GM21423 (cell line): Measurements from ENCODE around the gene KLC3.

Experiments used
- ATAC-seq: cut with Tn5 transposase; IDR thresholded peaks from one replicate; pipeline ENCODE4 v1.9.1; 2021; ENCODE audit warnings: mild to moderate bottlenecking, moderate library complexity; ENCODE audit not compliant: unreplicated experiment

The KLC3 gene

GRCh38 chr19:45368737-45369340, 28.3 kb downstream of the KLC3 start:
- no peak for ATAC-seq

DNA sequence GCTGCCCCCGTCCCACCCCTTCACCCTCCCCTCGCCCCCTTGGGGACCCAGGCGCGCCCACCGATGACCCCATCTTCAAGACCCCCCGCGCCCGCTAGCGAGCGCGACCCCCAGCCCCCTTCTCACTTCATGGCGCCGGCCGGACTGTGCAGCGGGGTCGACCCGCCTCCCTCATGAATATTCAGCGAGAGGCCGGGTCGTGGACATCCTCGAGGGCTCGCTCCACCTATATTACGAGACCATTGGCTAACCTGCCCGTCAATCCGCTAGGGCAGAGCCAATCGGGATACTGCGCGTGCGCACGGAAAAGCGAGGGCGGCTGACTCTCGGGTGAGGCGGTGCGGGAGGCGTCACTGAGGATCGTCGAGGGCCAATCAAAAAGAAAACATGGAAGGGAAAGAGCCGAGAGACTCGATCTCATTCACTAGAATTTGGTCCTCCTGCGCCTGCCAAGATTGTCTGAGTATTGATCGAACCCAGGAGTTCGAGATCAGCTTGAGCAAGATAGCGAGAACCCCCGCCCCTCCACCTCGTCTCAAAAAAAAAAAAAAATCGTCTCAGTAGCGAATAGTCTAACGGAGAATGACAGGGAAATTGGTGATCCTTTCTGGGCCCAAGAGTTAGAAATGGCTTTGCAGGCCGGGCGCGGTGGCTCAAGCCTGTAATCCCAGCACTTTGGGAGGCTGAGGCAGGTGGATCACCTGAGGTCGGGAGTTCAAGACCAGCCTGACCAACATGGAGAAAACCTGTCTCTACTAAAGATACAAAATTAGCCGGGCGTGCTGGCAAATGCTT, 30.1 kb downstream of the KLC3 start, which contains the start of gene ERCC2:
TSS of gene ERCC2 (minus strand) at position 164 of the 795 bp plus-strand sequence. CDS start at position 131, 33 bp downstream.
- peak; percentile 94 for ATAC-seq

DNA sequence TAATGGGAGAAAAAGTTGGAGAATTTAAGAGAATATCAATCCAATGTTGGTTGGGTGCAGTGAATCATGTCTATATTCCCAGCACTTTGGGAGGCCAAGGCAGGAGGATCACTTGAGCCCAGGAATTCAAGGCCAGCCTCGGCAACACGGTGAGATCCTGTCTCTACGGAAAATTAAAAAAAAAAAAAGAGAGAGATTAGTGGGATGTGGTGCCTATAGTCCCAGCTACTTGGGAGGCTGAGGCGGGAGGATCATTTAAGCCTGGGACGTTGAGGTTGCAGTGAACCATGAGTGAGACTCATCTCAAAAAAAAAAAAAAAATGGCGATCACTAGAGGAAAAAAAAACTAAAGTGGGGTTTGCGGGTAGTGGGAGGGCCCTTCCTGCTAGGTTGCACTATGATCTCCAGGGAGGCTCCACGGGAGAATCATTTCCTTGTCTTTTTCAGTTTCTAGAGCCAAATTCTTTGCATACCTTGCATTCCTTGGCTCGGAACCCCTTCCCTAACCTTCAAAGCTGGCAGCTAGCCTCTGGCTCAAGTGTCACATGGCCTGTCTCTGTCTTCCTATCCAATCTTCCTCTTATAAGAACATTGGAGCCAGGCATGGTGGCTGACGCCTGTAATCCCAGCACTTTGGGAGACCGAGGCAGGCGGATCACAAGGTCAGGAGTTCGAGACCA, 35.6 kb downstream of the KLC3 start:
- ATAC-seq = no peak

DNA sequence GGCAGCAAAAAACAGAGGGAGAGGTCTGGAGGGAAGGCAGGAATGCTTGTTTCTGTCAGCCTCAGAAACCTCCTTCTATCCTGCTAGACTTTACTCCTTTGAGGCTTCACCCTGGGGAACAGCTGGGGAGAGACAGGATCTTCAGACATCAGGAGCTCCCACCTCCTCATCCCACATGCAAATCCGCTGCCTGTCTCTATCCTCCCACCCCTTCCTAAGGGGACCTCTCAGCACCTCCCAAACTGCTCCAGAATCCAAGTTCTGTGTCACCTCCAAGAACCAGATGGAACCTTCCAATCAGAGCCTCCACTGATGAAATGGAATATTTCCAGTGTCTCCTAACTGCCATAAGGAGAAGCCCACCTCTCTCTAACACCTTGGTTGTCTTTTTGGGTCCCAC, 39.6 kb downstream of the KLC3 start:
- ATAC-seq = no peak

GRCh38 chr19:45382426-45382825, 41.9 kb downstream of the KLC3 start:
- ATAC-seq = no peak

DNA sequence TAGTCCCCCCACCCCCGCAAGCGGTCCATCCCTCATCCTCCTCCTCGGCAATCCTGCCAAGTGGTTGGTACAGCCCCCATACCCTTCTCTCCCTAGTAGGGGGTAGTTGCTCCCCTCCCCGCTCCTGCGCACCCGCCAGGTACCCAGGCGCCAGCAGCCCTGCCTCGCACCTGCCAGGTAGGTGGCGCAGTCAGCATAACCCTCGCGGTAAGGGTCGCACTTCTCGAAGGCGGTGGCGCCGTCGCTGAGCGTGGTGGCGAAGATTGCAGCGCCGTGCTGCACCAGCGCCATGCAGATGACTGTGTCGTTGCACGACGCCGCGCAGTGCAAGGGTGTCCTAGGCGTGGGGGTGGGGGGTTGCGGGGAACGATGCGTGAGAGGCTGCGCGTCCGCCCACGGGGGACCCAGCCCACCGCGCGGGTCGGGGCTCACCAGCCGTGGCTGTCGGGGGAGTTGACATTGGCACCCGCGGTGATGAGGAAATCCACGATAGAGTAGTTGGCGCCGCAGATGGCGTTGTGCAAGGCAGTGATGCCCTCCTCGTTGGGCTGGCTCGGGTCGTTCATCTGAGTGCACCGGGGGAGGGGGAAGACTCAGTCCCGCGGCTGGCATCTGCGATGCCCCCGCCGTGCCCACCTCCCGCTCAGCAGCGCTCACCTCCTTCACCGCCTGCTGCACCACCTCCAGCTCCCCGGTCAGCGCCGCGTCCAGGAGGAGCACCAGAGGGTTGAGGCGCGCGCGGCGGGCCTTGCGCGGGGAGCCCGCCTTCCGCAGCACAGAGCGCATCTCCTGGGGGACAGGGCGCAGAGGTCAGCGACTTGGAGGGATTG, 45.1 kb downstream of the KLC3 start:
- no peak for ATAC-seq

- no peak for ATAC-seq
Observed at GRCh38 chr19:45391346-45391745, 50.8 kb downstream of the KLC3 start.

DNA sequence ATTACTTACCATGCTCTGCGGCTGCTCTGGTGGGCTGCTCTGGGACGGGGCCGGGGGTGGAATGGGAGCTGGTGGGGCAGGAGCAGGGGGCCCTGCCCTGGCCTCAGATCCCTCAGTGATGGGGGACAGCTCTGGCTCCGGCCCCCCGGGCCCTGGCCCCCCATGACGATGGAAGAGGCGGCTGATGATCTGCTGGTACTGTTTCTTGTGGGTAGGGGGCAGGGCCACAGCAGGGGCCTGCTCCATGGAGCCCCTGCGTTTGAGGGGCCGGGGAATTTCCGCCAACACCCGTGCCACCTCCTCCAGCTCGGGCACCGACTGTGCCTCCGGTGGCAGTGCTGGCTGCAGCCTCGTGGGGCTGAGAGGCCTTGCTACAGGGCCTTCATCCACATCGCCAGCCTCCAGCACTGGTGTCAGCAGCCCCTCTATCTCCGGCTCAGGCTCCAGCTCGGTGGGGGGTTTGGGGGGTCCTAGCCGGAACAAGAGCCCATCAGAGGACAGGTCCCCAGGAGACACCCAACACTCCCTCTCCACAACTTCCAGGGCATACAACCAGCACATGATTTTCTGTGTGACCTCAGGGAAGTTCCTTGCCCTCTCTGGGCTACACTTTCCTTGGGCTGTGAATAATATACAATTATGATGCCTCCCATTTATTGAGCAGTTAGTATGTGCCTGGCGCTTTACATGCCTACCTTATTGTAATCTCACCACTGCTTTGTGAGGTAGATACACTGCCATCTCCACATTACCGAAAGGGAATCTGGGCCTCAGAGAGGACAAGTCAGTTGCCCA, 51.5 kb downstream of the KLC3 start:
- no peak for ATAC-seq

DNA sequence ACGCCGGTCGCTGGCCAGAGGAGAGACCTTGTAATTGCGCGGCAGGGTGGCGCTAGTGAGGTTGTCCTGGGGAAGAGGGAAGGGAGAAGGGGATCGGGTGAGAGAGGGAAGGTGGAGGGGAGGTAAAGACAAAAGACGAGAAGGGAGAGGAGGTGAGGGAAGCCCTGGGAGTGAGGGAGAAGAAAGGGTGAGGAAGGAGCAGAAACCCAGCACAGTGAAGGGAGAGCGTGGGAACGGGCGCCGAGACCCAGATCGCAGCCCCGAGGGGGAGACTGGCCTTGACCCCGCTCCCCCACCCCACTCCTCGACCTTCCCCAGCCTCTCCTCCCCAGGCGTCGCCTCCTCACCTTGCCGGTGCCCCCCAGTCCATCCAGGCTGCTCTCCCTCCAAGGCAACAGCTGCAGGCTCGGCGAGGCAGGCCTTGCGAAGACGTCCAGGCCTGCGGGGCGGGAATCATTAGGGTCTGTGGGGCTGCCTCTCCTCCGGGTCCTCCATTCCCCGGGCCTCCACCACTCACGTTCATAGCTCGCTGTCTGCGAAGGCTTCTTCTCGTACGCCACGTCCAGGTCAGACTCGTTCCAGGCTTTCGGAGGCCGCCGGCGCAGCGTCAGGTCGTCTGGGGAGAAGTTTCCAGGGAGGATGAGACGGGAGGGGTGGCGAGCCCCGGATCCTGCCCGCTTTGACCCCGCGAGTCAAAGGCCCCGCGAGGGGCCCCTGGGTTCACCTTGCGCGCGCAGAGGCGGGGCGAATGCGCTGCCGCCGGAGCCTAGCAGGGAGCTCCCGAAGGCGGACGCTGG, 55.5 kb downstream of the KLC3 start:
- ATAC-seq = no peak

- no peak for ATAC-seq
Observed at GRCh38 chr19:45400192-45400591, 59.6 kb downstream of the KLC3 start.
